SK-N-MC (cell line): ENCODE data around the gene CAAP1.

ENCODE experiments used
- EZH2 ChIP-seq: fragments of 200-600 bp; sonication (generic); IDR thresholded peaks from one replicate; pipeline ENCODE4 v1.6.1; 2017; ENCODE audit warnings: antibody characterized with exemption
- FOXP2 ChIP-seq: optimal IDR thresholded peaks from 2 replicates; pipeline ENCODE3; 2011; ENCODE audit warnings: mild to moderate bottlenecking, moderate library complexity; ENCODE audit not compliant: insufficient read depth; ENCODE audit errors: extremely low read length, control extremely low read depth
- POLR2AphosphoS5 ChIP-seq: IDR thresholded peaks from 2 replicates; pipeline ENCODE4 v1.6.1; 2012; ENCODE audit warnings: mild to moderate bottlenecking, low read depth, low read length, borderline replicate concordance

DNA sequence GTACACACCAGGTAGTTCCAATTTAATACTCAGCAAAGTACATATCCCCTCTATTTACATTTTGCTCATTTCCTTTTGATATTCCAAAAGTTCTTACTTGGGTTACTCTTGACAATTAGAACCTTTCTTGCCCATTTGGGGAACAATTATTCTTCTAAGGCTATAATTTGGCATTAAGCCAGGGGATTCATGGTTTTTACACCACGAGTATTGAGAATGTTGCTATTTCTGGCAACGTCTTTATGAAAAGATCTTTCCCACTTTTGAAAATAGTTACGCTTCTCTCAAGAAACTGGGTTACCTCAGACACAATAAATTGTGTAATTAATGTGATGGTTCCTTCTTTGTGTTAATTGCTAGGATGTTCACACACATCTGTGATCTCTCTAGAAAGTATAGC, 11.5 kb upstream of the CAAP1 start:
- no peak for TF ChIP-seq POLR2AphosphoS5
- TF ChIP-seq EZH2: no peak
- no peak for TF ChIP-seq FOXP2
